ENCODE data around the gene RHBDF2. TPM values are rescaled to one million over a fixed set of nuclear protein-coding genes. Genes with fewer than 3 reads are reported as not detected.

Gene RHBDF2
- polyA plus RNA-seq, 3 donors, result 36.9 to 124 (median 68.6) TPM

DNA sequence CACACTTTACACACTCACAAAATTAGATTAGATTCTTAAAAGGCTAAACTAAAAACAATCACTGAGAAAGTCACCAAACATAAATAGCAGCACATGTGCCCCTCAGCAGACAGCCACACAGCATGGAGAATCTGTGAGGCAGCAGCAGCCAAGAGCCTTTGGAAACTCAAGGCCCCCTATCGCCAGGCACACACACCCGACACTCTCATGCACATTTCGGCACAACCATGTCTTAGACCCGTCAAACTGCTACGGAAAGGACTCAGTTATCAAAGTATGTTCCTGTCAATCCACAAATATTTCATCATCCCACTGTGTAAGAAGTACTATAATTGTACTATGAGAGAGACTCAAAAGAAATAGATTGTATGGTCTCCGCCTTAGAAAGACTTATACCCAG lies 69.2 kb downstream of the RHBDF2 start:
- no peaks in the 10 kb centered on the region for H3K36me3 ChIP-seq (replicated peaks in 1 of 2; ENCODE audit: control insufficient read depth in 1 of 2, insufficient read depth in 2 of 2, low read length in 2 of 2)
- intact Hi-C loops (cut with micrococcal nuclease), result no loop called here
- Mint-ChIP-seq H3K9me3 (no peaks in the 10 kb centered on the region), H3K4me1 (peaks cover 19% of the 10 kb centered on the region), H3K36me3 (peaks cover 12 to 18% of the 10 kb centered on the region in 2 donors), H3K27me3 (ENCODE audit: low read depth in 3 of 3) (peaks cover 0 to 1% (median 0%) of the 10 kb centered on the region in 3 donors), H3K27ac (no peak overlapping the region), H3K4me3 (no peak overlapping the region)
- no peak for TF ChIP-seq CTCF (IDR thresholded peaks at IDR 0.05)
- WGBS (ENCODE audit: insufficient coverage), result 100% methylated on average over 1 of the region's 6 CpGs
- no peak overlapping the region for H2AFZ ChIP-seq (ENCODE audit: insufficient read depth, low read depth, low read length, poor library complexity, severe bottlenecking)
- no peak overlapping the region for H3K4me2 ChIP-seq (replicated peaks; ENCODE audit: extremely low read depth, low read length, poor library complexity, severe bottlenecking)
- no peak overlapping the region for H3K27ac ChIP-seq (ENCODE audit: low read depth in 1 of 2, low read length in 2 of 2)
- H3K79me2 ChIP-seq (ENCODE audit: insufficient read depth, low read length), result peaks cover 45% of the 10 kb centered on the region
- peaks cover 73% of the 10 kb centered on the region for H4K20me1 ChIP-seq (ENCODE audit: insufficient read depth, low read length)
- H3K4me3 ChIP-seq (replicated peaks in 1 of 3; ENCODE audit: low read depth in 2 of 3, low read length in 3 of 3), result no peak overlapping the region
- no peaks in the 10 kb centered on the region for H3K9me3 ChIP-seq (replicated peaks in 1 of 2; ENCODE audit: control insufficient read depth in 1 of 2, insufficient read depth in 1 of 2, low read length in 2 of 2)
- H3K9ac ChIP-seq (ENCODE audit: insufficient read depth, low read length, poor library complexity, severe bottlenecking), result no peak overlapping the region
- no peaks in the 10 kb centered on the region for H3K27me3 ChIP-seq (ENCODE audit: control insufficient read depth in 2 of 2, insufficient read depth in 2 of 2, low read length in 2 of 2)
- no peak for DNase-seq
- H3K4me1 ChIP-seq (ENCODE audit: control insufficient read depth in 1 of 2, insufficient read depth in 2 of 2, low read length in 2 of 2), result no peaks in the 10 kb centered on the region

DNA sequence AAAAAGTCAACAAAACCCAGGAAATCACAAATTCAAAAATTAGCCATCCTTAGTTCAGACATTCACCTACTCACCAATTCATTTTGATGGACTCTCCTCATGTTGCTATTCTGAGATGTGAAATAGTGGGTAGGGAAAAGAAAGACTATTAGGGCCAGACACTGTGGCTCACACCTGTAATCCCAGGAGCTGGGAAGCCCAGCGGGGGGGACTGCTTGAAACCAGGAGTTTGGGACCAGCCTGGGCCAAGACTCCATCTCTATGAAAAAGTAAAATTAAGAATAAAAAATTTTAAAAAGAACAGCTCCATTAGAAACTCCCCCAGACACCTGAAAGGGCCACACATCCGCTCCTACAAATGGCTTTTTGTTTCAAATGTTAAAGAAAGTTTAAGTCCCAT lies 69.7 kb downstream of the RHBDF2 start:
- Mint-ChIP-seq H3K36me3 (peaks cover 10 to 15% of the 10 kb centered on the region in 2 donors), H3K9me3 (no peaks in the 10 kb centered on the region), H3K27me3 (ENCODE audit: low read depth in 3 of 3) (peaks cover 0 to 1% (median 0%) of the 10 kb centered on the region in 3 donors), H3K27ac (peak overlapping the region in 1 of 7 donors; percentile 11), H3K4me3 (no peak overlapping the region), H3K4me1 (peaks cover 21% of the 10 kb centered on the region)
- Histone ChIP-seq H3K4me3 (replicated peaks in 1 of 3; ENCODE audit: low read depth in 2 of 3, low read length in 3 of 3) (no peak overlapping the region), H3K4me1 (ENCODE audit: control insufficient read depth in 1 of 2, insufficient read depth in 2 of 2, low read length in 2 of 2) (no peaks in the 10 kb centered on the region), H3K4me2 (replicated peaks; ENCODE audit: extremely low read depth, low read length, poor library complexity, severe bottlenecking) (no peak overlapping the region), H3K9me3 (replicated peaks in 1 of 2; ENCODE audit: control insufficient read depth in 1 of 2, insufficient read depth in 1 of 2, low read length in 2 of 2) (no peaks in the 10 kb centered on the region), H3K27me3 (ENCODE audit: control insufficient read depth in 2 of 2, insufficient read depth in 2 of 2, low read length in 2 of 2) (no peaks in the 10 kb centered on the region), H3K36me3 (replicated peaks in 1 of 2; ENCODE audit: control insufficient read depth in 1 of 2, insufficient read depth in 2 of 2, low read length in 2 of 2) (no peaks in the 10 kb centered on the region), H3K79me2 (ENCODE audit: insufficient read depth, low read length) (peaks cover 40% of the 10 kb centered on the region), H3K27ac (ENCODE audit: low read depth in 1 of 2, low read length in 2 of 2) (no peak overlapping the region), H4K20me1 (ENCODE audit: insufficient read depth, low read length) (peaks cover 73% of the 10 kb centered on the region), H2AFZ (ENCODE audit: insufficient read depth, low read depth, low read length, poor library complexity, severe bottlenecking) (no peak overlapping the region), H3K9ac (ENCODE audit: insufficient read depth, low read length, poor library complexity, severe bottlenecking) (no peak overlapping the region)
- no peak for DNase-seq
- 100% methylated on average over 1 of the region's 2 CpGs for WGBS (ENCODE audit: insufficient coverage)
- intact Hi-C loops (cut with micrococcal nuclease), result no loop called here
- TF ChIP-seq CTCF (IDR thresholded peaks at IDR 0.05), result no peak
